HG03565 (cell line): ENCODE results near the gene MED14.

ENCODE experiments used
- ATAC-seq: cut with Tn5 transposase; IDR thresholded peaks from one replicate; pipeline ENCODE4 v1.9.1; 2021; ENCODE audit warnings: mild to moderate bottlenecking, moderate library complexity; ENCODE audit not compliant: unreplicated experiment

Gene MED14

DNA sequence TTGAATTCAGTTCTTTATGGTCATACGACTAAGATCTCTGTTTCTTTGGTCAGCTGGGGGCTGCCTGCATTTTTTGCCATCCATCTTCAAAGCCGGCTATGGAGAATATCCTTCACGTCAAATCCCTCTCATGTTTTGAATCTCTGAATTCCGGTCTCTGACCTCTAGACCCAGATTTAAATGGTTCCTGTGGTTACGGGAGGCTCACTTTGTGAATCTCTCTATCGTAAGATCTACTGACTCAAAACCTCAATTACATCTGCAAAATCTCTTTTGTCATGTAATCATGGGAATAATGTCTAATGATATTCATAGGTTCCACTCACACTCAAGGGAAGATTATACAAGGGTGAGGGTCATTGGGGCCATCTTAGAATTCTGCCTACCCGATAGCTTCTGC is 117.8 kb downstream of the MED14 start:
- ATAC-seq, result no peak

DNA sequence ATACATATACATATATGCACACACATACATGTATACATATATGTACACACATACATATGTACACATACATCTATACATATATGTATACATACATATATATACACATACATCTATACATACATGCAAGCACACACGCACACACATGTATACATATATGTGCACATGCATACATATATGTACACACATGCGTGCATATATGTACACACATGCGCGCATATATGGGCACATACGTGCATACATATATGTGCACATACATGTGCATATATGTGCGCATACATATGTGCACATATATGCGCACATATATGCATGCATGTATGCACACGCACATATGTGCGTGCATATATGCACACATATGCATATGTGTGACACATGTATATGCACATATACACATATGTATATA is 119.4 kb downstream of the MED14 start:
- no peak for ATAC-seq

DNA sequence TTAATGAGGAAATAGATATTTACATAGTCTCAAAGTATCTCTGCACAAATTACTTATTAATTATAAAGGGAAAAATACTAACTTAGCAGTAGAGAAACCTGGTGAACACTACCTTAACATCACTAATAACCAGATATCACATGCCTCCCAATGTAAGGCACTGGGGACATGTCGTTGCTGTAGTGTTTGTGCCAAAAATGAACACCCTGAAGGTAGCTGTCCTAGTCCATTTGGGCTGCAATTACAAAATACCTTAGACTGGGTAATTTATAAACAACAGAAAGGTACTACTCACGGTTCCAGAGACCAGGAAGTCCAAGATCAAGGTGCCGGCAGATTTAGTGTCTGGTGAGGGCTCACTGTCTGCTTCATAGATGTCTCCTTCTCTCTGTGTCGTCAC is 122.8 kb downstream of the MED14 start:
- no peak for ATAC-seq

DNA sequence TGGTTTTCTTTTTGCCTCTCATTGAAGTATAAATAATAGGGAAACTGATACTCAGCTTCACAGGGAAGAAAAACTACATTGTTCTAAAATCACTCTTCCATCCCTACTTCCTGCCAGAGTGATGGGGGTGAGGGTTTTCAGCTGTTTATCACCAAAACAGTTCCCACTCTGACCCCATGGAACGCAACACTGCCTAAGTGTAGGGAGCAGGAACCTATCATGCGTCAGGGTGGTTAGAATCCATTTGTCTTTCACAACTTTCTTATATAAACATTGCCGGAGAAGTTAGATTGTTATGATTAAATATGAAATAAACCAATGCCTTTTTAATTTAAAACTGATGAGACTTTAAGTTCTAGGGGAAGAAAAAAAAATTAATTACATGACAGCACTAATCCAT is 128.0 kb downstream of the MED14 start:
- ATAC-seq, result no peak

DNA sequence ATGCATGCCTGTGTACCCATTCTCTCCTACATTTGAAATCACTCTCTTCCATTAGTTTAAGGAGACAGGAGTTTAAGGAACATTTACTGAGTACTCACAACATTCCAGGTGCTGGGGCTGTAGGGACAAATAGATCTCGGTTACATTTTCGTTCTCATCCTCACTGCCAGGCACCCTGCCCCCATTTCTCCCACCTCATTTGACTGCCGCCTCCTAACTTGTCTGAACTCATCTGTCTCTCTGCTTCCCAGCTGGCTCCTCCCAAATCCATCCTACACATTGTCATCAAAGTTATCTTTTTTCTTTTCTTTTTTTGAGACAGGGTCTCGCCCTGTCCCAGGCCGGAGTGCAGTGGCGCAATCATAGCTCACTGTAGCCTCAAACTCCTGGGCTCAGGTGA is 131.9 kb downstream of the MED14 start:
- no peak for ATAC-seq
